ENCODE measurements around the gene FAM98B. TPM values are rescaled to one million over a fixed set of nuclear protein-coding genes. Genes with fewer than 3 reads are reported as not detected.

The FAM98B gene
- total and polyA plus RNA-seq, 9 of the 15 experiments (the other 6 are each of a cell fraction or from before 2014, with no cell fraction given): 3.1 to 42.0 (median 9.4) TPM

DNA sequence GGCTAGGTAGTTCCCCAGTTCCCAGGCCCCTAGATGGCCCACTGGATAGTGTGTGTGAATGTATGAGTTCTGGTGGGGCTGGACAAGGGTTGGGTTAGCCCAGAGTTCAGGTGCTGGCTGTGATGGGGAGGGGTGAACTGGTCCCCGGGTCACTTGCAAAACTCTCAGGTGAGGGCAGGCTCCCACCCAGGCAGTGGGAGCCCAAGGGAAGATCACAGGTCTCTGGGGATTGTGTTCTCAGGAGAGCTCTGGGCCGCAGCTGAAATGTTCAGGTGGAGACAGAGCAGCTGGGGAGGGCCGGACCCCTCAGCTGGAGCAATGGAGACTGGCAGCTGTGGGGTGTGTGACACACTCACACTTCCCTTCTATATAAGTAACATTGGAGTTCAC, 12.8 kb upstream of the FAM98B start:
- no peaks in the 10 kb centered on the region for H3K79me2 ChIP-seq (ENCODE audit: control insufficient read depth, insufficient read depth, low read length)
- ATAC-seq (no peak), DNase-seq (ENCODE audit: extremely low read depth in 1 of 4, low spot score in 3 of 4) (no peak), FAIRE-seq (no peak)
- H3K27me3 ChIP-seq (ENCODE audit: control insufficient read depth in 2 of 2, insufficient read depth in 2 of 2, low read length in 2 of 2): no peaks in the 10 kb centered on the region
- BruUV-seq (replicated peaks): no TSS peak
- H3K4me1 ChIP-seq (replicated peaks in 1 of 2; ENCODE audit: control insufficient read depth in 2 of 2, insufficient read depth in 2 of 2, low read length in 2 of 2): peaks cover 4 to 12% of the 10 kb centered on the region in 2 experiments; a peak in 3 of 5 replicates
- 67% methylated on average over 3 of the region's 3 CpGs for WGBS (ENCODE audit: insufficient coverage, low coverage, missing lambda C conversion rate)
- no peaks in the 10 kb centered on the region for H4K20me1 ChIP-seq (replicated peaks; ENCODE audit: control insufficient read depth, insufficient read depth, low read length)
- H3K27ac ChIP-seq (ENCODE audit: extremely low read depth, low read depth, low read length): no peak overlapping the region
- no peaks in the 10 kb centered on the region for H3K36me3 ChIP-seq (ENCODE audit: control insufficient read depth, insufficient read depth, low read length)
- no peak overlapping the region; the same call in 1 of the 2 replicates for H3K4me2 ChIP-seq (ENCODE audit: insufficient read depth, low read length)
- H3K9me3 ChIP-seq (replicated peaks; ENCODE audit: control insufficient read depth, insufficient read depth, low read depth, low read length): 0 out of 2 replicates have a peak, but pooled peaks cover 2% of the 10 kb centered on the region
- intact Hi-C loops (cut with micrococcal nuclease) (loop anchor here (5.0 kb wide), 1 partner anchor 66 kb away; no protein-coding TSS in a partner anchor), in situ Hi-C loops (cut with MboI) (no loop called here)
- no peak overlapping the region for H3K9ac ChIP-seq (ENCODE audit: insufficient read depth in 1 of 2, low read depth in 2 of 2, low read length in 2 of 2)
- no peak overlapping the region for H3K4me3 ChIP-seq
- ChIA-PET POLR2A (interaction anchor here (3.1 kb wide), 1 partner anchor 13 kb away, joined by 20 read pairs; the partner anchor contains the start of gene FAM98B), CTCF (ENCODE audit: low intra/inter-chr PET ratio) (no interaction called here)
- H2AFZ ChIP-seq (ENCODE audit: low read depth, low read length): peak overlapping the region; percentile 85
- TF ChIP-seq ZNF79 (CRISPR knock-in tag; IDR thresholded peaks at IDR 0.05; ENCODE audit: low read depth) (no peak), BRF1 (IDR thresholded peaks at IDR 0.05; ENCODE audit: borderline replicate concordance, extremely low read depth, insufficient read length) (no peak), HDAC2 (IDR thresholded peaks at IDR 0.05) (no peak), GTF2B (IDR thresholded peaks at IDR 0.05; ENCODE audit: extremely low read depth, insufficient read length) (no peak), CLOCK (CRISPR knock-in tag; IDR thresholded peaks at IDR 0.05; ENCODE audit: borderline replicate concordance) (no peak)
- TF ChIP-seq, protein P1, sequence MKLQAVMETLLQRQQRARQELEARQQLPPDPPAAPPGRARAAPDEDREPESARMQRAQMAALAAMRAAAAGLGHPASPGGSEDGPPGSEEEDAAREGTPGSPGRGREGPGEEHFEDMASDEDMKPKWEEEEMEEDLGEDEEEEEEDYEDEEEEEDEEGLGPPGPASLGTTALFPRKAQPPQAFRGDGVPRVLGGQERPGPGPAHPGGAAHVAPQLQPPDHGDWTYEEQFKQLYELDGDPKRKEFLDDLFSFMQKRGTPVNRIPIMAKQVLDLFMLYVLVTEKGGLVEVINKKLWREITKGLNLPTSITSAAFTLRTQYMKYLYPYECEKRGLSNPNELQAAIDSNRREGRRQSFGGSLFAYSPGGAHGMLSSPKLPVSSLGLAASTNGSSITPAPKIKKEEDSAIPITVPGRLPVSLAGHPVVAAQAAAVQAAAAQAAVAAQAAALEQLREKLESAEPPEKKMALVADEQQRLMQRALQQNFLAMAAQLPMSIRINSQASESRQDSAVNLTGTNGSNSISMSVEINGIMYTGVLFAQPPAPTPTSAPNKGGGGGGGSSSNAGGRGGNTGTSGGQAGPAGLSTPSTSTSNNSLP (IDR thresholded peaks at IDR 0.05; ENCODE audit: borderline replicate concordance, low read depth, low read length): no peak
- TF ChIP-seq, protein P2, sequence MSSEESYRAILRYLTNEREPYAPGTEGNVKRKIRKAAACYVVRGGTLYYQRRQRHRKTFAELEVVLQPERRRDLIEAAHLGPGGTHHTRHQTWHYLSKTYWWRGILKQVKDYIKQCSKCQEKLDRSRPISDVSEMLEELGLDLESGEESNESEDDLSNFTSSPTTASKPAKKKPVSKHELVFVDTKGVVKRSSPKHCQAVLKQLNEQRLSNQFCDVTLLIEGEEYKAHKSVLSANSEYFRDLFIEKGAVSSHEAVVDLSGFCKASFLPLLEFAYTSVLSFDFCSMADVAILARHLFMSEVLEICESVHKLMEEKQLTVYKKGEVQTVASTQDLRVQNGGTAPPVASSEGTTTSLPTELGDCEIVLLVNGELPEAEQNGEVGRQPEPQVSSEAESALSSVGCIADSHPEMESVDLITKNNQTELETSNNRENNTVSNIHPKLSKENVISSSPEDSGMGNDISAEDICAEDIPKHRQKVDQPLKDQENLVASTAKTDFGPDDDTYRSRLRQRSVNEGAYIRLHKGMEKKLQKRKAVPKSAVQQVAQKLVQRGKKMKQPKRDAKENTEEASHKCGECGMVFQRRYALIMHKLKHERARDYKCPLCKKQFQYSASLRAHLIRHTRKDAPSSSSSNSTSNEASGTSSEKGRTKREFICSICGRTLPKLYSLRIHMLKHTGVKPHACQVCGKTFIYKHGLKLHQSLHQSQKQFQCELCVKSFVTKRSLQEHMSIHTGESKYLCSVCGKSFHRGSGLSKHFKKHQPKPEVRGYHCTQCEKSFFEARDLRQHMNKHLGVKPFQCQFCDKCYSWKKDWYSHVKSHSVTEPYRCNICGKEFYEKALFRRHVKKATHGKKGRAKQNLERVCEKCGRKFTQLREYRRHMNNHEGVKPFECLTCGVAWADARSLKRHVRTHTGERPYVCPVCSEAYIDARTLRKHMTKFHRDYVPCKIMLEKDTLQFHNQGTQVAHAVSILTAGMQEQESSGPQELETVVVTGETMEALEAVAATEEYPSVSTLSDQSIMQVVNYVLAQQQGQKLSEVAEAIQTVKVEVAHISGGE (CRISPR knock-in tag; IDR thresholded peaks at IDR 0.05): no peak
- TF ChIP-seq, protein P3, sequence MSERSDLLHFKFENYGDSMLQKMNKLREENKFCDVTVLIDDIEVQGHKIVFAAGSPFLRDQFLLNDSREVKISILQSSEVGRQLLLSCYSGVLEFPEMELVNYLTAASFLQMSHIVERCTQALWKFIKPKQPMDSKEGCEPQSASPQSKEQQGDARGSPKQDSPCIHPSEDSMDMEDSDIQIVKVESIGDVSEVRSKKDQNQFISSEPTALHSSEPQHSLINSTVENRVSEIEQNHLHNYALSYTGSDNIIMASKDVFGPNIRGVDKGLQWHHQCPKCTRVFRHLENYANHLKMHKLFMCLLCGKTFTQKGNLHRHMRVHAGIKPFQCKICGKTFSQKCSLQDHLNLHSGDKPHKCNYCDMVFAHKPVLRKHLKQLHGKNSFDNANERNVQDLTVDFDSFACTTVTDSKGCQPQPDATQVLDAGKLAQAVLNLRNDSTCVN (CRISPR knock-in tag; IDR thresholded peaks at IDR 0.05): no peak
- H3K9me1 ChIP-seq (ENCODE audit: control insufficient read depth, insufficient read depth, low read length): no peaks in the 10 kb centered on the region
